SH-SY5Y (cell line): ENCODE measurements around the gene RNF208.

ENCODE experiments used
- GATA2 ChIP-seq: IDR thresholded peaks from 2 replicates; pipeline ENCODE4 v1.6.1; 2011; ENCODE audit warnings: mild to moderate bottlenecking, low read depth, low read length
- GATA3 ChIP-seq: IDR thresholded peaks from 2 replicates; pipeline ENCODE4 v1.6.1; 2011; ENCODE audit warnings: low read depth, mild to moderate bottlenecking, low read length, moderate library complexity

- TF ChIP-seq GATA3 (no peak), GATA2 (no peak)
Observed at GRCh38 chr9:137191245-137191644, 30.8 kb downstream of the RNF208 start.
